Calu3 (cell line): ENCODE results near the gene CCL16. TPM values are rescaled to one million over a fixed set of nuclear protein-coding genes. Genes with fewer than 3 reads are reported as not detected.

Experiments
- BruUV-seq: library from RNA; stranded (reverse); fragments of 400-500 nt; replicated peaks from 2 replicates; lab custom pipeline; 2021; lab: Mats Ljungman, UMichigan
- CTCF ChIA-PET: fragments of 300-600 bp; sonication (Branson Sonifier 250); formaldehyde crosslinking; loops from one replicate; lab custom pipeline; 2022; ENCODE audit warnings: antibody characterized with exemption; lab: Charles Lee
- DNase-seq: peaks from one replicate; pipeline ENCODE4 v3.0.0; 2022
- H3K27ac Mint-ChIP-seq: one replicate; pipeline ENCODE4 v1.8.0; 2022; ENCODE audit warnings: mixed read lengths; ENCODE audit not compliant: unreplicated experiment
- H3K27me3 Mint-ChIP-seq: one replicate; pipeline ENCODE4 v1.8.0; 2022; ENCODE audit warnings: mixed read lengths; ENCODE audit not compliant: unreplicated experiment
- H3K36me3 Mint-ChIP-seq: one replicate; pipeline ENCODE4 v1.8.0; 2022; ENCODE audit warnings: mild to moderate bottlenecking, moderate library complexity, mixed read lengths; ENCODE audit not compliant: insufficient read depth, unreplicated experiment
- H3K4me1 Mint-ChIP-seq: one replicate; pipeline ENCODE4 v1.8.0; 2022; ENCODE audit warnings: mild to moderate bottlenecking, low read depth, mixed read lengths; ENCODE audit not compliant: unreplicated experiment
- H3K4me3 Mint-ChIP-seq: one replicate; pipeline ENCODE4 v1.8.0; 2022; ENCODE audit warnings: mild to moderate bottlenecking, low read depth, moderate library complexity, mixed read lengths; ENCODE audit not compliant: unreplicated experiment
- H3K9me3 Mint-ChIP-seq: one replicate; pipeline ENCODE4 v1.8.0; 2022; ENCODE audit warnings: low read depth, mixed read lengths; ENCODE audit not compliant: unreplicated experiment
- intact Hi-C: fragments of 100-400 bp; cut with micrococcal nuclease; formaldehyde crosslinking; loops from one replicate; pipeline ENCODE4 v1.10.0; 2022; ENCODE audit not compliant: unreplicated experiment
- total RNA-seq: library from RNA; stranded (reverse); gene quantifications from 2 replicates; pipeline ENCODE4 v1.2.3, GENCODE V29; 2022
- TF ChIP-seq, protein P1 (sequence below): fragments of 200-600 bp; IDR thresholded peaks from one replicate; pipeline ENCODE4 v1.8.0; 2022; ENCODE audit warnings: antibody characterized with exemption; ENCODE audit not compliant: unreplicated experiment

CCL16 gene
- total RNA-seq, 1 experiment from 2014 or later = not detected

- Mint-ChIP-seq H3K4me3 (no peak overlapping the region), H3K9me3 (no peaks in the 10 kb centered on the region), H3K4me1 (no peaks in the 10 kb centered on the region), H3K27ac (no peak overlapping the region), H3K36me3 (no peaks in the 10 kb centered on the region), H3K27me3 (peaks cover 51% of the 10 kb centered on the region)
- CTCF ChIA-PET = no interaction called here
- BruUV-seq = no TSS peak
- intact Hi-C loops = no loop called here
- no peak for DNase-seq
- TF ChIP-seq, protein P1, sequence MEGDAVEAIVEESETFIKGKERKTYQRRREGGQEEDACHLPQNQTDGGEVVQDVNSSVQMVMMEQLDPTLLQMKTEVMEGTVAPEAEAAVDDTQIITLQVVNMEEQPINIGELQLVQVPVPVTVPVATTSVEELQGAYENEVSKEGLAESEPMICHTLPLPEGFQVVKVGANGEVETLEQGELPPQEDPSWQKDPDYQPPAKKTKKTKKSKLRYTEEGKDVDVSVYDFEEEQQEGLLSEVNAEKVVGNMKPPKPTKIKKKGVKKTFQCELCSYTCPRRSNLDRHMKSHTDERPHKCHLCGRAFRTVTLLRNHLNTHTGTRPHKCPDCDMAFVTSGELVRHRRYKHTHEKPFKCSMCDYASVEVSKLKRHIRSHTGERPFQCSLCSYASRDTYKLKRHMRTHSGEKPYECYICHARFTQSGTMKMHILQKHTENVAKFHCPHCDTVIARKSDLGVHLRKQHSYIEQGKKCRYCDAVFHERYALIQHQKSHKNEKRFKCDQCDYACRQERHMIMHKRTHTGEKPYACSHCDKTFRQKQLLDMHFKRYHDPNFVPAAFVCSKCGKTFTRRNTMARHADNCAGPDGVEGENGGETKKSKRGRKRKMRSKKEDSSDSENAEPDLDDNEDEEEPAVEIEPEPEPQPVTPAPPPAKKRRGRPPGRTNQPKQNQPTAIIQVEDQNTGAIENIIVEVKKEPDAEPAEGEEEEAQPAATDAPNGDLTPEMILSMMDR = no peak
Measured at GRCh38 chr17:36011201-36011600, 29.9 kb upstream of the CCL16 start.

GRCh38 chr17:36008998-36009665 lies 27.8 kb upstream of the CCL16 start:
- no peaks in the 10 kb centered on the region for H3K36me3 Mint-ChIP-seq
- CTCF ChIA-PET = interaction anchor here (0.6 kb wide), 1 partner anchor 9 kb away, joined by 4 read pairs; no protein-coding TSS in a partner anchor
- H3K4me1 Mint-ChIP-seq = no peaks in the 10 kb centered on the region
- no peak overlapping the region for H3K27ac Mint-ChIP-seq
- BruUV-seq = no TSS peak
- no peaks in the 10 kb centered on the region for H3K9me3 Mint-ChIP-seq
- intact Hi-C loops = no loop called here
- peaks cover 44% of the 10 kb centered on the region for H3K27me3 Mint-ChIP-seq
- DNase-seq = no peak
- H3K4me3 Mint-ChIP-seq = no peak overlapping the region
- TF ChIP-seq, protein P1 = peak; percentile 50

DNA sequence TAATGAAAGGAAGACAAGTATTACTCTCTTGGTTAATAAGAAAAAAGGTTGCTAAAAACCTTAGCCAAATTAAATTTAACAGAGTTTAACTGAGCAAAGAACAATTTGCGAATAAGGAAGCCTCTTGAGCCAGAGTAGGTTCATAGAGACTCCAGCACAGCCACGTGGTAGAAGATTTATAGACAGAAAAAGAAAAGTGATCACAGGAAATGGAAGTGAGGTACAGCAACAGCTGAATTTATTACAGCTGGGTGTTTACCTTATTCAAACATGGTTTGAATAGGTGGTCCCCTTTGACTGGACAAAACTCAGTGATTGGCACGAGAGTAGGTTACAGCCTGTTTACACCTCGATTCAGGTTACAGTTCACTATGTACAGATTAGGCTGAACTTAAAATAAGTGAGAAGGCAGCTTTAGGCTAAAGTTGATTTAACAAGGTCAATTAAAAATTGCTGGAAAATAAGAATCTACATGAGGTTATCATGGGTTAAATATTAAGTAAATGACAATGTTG lies 23.4 kb upstream of the CCL16 start:
- no peak for DNase-seq
- CTCF ChIA-PET = interaction anchor here (0.5 kb wide), 1 partner anchor 18 kb away, joined by 3 read pairs; the partner anchor contains the start of gene CCL14
- H3K27ac Mint-ChIP-seq = no peak overlapping the region
- peaks cover 15% of the 10 kb centered on the region for H3K4me1 Mint-ChIP-seq
- TF ChIP-seq, protein P1 = no peak
- H3K27me3 Mint-ChIP-seq = no peaks in the 10 kb centered on the region
- intact Hi-C loops = no loop called here
- H3K9me3 Mint-ChIP-seq = no peaks in the 10 kb centered on the region
- no TSS peak for BruUV-seq
- no peaks in the 10 kb centered on the region for H3K36me3 Mint-ChIP-seq
- no peak overlapping the region for H3K4me3 Mint-ChIP-seq

- no peaks in the 10 kb centered on the region for H3K9me3 Mint-ChIP-seq
- no peak for DNase-seq
- peaks cover 12% of the 10 kb centered on the region for H3K27me3 Mint-ChIP-seq
- no TSS peak for BruUV-seq
- H3K36me3 Mint-ChIP-seq = no peaks in the 10 kb centered on the region
- H3K27ac Mint-ChIP-seq = no peak overlapping the region
- intact Hi-C loops = no loop called here
- no peak overlapping the region for H3K4me3 Mint-ChIP-seq
- peaks cover 15% of the 10 kb centered on the region for H3K4me1 Mint-ChIP-seq
- CTCF ChIA-PET = no interaction called here
- TF ChIP-seq, protein P1 = no peak
Measured at GRCh38 chr17:36002631-36003030, 21.3 kb upstream of the CCL16 start.
